Amygdala (tissue), 56 donors: ENCODE data around the gene BSPH1.
"Not testable (repeated sequence)": the region's sequence is repeated elsewhere in the genome, so short reads cannot be mapped to it uniquely, and the experiment has no call there.

Source experiments
- DNase-seq, 56 donors: peaks; one replicate each; lab custom pipeline; 2025; lab: John Stamatoyannopoulos, UW

The BSPH1 gene

DNA sequence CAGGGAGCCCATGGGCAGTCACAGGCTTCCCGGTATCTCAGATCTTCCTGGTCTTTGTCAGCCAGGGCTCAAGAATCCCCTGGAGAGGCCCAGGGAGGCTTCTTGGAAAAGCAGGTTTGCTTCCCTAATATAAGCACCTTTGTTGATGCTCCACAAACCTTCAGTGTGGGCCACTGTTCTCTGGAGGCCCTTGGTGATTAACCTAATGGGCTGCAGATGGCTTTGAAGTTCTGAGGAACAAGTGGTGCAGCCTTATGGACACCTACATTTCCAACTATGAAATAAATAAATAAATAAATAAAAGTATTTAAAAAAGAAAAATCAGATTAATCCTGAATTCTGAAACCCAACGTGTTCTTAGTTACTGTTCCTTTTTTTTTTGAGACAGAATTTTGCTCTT is at the start of gene BSPH1:
TSS of gene BSPH1 (minus strand) at position 101 of the 400 bp plus-strand sequence. CDS start at position 12, 89 bp downstream.
- DNase-seq = no peak

DNA sequence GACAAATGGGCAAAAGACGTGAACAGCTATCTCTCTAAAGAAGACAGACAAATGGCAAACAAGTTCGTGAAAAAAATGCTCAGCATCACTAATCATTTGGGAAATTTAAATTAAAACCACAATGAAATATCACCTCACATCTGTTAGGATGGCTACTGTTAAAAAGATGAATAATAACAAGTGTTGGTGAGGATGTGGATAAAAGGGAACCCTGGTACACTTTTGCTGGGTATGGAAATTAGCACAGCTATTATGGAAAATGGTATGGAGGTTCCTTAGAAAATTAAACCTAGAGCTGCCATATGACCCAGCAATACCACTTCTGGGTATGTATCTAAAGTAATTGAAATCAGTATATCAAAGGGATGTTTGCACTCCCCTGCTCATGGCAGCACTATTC is 44.8 kb upstream of the BSPH1 start:
- DNase-seq = no peak

GRCh38 chr19:48033604-48034003 is 41.6 kb upstream of the BSPH1 start:
- no peak for DNase-seq

- DNase-seq = no peak
These were observed 38.1 kb upstream of the BSPH1 start for GRCh38 chr19:48030073-48030472.

GRCh38 chr19:48029431-48029830 is 37.5 kb upstream of the BSPH1 start:
- DNase-seq = no peak

DNA sequence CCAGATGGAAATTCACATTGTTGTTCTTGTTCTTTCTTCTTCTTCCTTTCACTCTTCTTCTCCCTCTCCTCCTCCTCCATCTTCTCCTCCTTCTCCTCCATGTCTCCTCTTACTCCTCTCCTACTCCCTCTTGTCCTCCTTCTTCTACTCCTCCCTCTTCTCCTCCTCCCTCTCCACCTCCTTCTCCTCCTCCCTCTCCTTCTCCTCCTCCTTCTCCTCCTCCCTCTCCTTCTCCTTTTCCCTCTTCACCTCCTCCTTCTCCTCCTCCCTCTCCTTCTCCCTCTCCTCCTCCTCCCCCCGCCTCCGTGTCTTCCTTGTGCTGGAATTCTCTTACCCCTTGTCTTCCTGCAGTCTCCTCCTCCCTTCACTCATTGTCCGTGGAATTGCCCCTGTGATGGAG is 33.5 kb upstream of the BSPH1 start:
- no peak for DNase-seq

- DNase-seq = no peak
These were observed 31.5 kb upstream of the BSPH1 start for GRCh38 chr19:48023518-48023917.

DNA sequence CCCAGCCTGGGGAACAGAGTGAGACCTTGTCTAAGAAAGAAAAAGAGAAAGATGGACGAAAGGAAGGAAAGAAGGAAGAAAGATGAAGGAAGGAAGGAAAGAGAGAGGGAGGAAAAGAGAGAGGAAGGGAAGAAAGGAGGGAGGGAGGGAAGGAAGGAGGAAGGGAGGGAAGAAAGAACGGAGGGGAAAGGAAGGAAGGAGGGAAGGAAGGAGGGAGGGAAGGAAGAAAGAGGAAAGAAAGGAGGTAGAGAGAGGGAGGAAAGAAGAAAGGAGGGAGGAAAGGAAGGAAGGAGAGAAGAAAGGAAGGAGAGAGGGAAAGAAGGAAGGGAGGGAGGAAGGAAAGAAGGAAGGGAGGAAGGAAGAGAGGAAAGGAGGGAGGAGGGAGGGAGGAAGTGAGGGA is 31.0 kb upstream of the BSPH1 start:
- DNase-seq = no peak

DNA sequence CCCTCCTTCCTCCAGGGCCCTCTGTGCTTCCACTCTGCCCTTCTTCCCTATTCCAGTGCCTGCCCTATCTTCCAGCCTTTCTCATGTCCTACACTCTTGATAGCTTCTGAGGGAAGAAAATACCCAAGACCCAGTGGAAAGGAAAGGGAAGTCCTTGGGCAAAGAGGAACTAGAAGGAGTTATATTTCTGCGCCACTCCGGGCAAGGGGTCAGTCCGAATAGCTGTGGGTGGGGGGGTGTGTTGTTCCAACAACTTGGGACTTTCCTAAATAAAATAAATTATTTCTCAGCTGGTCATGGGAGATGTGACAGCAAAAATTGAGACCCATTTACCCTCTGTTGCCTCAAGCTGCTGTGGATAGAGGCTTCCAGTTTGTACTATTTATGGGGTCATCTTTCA is 28.7 kb upstream of the BSPH1 start:
- no peak for DNase-seq

DNA sequence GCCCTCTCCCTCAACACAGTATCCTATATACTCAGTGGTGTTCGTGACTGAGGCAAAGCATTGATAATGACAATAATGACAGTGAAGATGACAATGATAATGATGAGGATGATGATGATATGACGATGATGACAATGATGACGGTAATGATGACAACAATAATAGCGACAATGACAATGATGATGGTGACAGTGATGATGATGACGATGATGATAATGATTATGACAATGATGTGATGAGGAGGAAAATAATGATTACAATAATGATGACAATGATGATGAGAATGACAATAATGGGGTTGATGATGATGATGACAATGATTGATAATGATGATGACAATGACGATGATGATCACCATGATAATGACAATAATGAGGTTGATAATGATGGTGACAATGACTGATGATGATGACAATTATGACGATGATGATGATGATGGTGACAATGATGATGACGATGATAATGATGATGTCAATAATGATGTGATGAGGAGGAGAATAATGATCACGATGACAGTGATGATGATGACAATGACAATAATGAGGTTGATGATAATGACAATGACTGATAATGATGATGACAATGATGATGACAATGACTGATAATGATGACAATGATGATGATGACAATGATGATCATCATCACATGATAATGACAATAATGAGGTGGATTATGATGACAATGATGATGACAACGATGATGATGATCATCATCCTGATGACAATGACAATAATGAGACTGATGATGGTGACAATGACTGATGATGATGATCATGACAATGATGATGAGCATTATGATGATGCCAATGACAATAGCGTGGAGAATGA is 19.2 kb upstream of the BSPH1 start:
- no peak for DNase-seq

DNA sequence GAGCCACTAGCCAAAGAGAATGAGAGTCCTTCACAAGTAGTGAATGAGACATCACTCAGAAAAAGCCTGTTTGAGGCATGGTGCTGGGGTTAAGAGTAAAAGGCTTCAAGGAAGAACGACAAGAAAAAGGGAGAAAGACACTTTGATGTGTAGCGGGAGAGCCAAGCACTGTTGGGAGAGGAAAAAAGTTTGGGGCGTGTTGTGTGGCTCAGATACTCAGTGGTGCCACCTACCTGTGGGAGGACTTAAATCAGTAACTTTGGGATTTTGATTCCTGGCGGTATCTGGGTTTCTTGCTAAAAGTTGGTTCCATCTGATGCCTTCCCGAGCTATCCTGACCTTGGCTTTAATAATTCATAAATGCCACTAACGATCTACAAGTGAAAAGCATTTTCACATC is 14.8 kb upstream of the BSPH1 start:
- DNase-seq = no peak

DNA sequence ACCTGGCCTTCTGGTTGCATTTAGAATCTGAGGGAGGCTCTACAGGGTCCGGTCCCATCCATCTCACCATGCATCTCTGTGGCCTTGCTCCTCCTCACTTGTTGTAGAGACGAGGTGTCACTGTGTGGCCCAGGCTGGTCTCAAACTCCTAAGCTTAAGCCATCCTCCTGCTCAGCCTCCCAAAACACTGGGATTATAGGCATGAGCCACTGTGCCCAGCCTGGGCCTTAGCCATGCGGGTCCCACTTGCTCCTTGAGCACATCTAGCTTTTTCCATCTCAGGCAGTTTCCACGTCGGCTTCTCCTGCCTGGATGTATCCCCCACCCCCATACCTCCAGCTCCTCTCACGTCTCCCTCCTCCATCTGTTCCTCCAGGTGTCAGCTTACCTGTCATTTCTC is 12.3 kb upstream of the BSPH1 start:
- no peak for DNase-seq

DNA sequence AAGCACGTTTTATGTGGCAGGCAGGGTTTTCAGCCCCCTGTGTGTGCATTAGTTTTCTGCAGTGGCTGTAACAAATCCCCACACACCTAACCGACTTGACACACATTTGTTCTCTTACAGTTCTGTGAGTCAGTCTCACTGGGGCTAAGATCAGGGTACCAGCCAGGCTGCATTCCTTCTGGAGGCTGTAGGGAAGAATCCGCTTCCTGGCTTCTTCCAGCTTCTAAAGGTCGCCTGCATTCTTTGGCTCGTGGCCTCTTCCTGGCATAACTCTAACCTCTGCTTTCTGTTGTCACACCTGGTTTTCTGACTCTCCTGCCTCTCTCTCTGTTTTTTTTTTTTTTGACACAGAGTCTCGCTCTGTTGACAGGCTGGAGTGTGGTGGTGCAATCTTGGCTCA is 8.9 kb upstream of the BSPH1 start:
- no peak for DNase-seq

DNA sequence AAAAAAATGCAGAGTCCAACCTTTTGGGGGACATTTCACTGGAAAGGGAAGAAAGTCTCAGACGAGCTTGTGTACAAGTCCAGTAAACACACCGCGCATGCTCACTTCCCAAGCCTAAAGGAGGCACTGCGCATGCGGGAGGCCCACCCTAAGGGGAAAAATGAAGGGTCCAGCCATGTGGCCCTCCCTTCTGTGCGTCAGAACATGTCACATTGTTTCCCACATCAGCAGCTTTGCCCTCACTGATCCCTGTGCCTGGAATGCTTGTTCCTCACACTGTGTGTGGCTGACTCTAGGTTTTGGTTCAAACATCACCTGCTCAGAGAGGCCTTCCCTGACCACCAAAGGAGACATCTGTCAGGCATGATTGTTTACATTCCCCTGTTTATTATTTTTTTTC is 6.8 kb upstream of the BSPH1 start:
- DNase-seq = no peak

GRCh38 chr19:47996230-47996727 is 4.3 kb upstream of the BSPH1 start:
- no peak for DNase-seq

GRCh38 chr19:47994209-47994802 is 2.3 kb upstream of the BSPH1 start, which contains the start of gene ELSPBP1:
Gene ELSPBP1 (plus strand): TSS chr19:47994632. CDS start chr19:48008668, 14,036 bp downstream.
- DNase-seq = no peak

DNA sequence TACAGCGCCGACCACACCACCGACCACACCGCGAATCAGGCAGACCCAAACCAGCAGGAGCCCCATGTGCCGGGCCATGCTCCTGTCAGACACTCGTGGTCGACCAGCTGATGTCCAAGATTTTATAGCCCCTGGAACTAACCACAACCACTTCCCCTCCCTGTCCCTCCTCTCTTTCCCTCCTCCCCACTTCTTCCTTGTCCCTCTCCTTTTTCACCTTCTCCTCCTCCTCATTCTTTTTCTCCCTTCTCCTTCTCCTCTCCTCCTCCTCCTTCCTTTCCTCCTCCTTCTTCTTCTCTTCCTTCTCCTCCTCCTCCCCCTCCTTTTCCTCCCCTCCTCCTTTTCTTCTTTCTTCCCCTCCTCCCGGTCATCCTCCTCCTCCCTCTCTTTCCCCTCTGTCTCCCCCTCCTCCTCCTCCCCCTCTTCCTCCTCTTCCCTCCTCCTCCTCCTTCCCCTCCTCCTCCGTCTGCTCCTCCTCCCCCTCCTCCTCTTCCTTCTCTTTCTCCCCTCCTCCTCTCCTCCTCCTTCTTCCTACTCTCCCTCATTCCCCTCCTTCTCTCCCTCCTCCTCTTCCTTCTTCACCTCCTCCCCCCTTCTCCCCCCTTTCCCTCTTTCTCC is 670 bp downstream of the BSPH1 start:
- no peak for DNase-seq

GRCh38 chr19:47973529-47973928 is 18.4 kb downstream of the BSPH1 start:
- DNase-seq = no peak

DNA sequence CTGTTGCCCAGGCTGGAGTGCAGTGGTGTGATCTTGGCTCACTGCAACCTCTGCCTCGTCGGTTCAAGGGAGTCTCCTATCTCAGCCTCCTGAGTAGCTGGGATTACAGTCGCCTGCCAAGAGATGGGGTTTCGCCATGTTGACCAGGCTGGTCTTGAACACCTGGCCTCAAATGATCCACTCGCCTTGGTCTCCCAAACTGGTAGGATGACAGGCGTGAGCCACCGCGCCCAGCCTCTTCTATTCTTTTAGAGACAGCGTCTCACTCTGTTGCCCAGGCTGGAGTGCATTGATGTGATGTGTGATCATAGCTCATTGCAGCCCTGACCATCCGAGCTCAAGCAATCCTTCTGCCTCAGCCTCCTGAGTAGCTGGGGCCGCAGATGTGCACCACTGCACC is 36.0 kb downstream of the BSPH1 start:
- DNase-seq = not testable (repeated sequence)

DNA sequence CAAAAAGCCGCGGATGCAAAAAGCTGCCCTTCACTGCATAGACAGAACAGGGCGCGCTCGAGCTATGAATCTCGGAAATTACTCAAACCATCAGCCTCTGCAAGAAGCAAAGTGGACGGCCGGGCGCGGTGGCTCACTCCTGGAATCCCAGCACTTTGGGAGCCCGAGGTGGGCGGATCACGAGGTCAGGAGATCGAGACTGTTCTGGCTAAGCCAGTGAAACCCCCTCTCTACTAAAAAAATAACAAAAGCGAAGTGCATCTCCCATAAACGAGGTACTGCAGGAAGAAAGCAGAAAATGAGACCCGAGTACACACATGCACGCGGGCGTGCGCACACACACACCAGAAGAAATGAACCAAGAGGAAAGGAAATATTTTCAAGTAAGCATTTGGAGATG is 39.8 kb downstream of the BSPH1 start:
- not testable (repeated sequence) for DNase-seq

DNA sequence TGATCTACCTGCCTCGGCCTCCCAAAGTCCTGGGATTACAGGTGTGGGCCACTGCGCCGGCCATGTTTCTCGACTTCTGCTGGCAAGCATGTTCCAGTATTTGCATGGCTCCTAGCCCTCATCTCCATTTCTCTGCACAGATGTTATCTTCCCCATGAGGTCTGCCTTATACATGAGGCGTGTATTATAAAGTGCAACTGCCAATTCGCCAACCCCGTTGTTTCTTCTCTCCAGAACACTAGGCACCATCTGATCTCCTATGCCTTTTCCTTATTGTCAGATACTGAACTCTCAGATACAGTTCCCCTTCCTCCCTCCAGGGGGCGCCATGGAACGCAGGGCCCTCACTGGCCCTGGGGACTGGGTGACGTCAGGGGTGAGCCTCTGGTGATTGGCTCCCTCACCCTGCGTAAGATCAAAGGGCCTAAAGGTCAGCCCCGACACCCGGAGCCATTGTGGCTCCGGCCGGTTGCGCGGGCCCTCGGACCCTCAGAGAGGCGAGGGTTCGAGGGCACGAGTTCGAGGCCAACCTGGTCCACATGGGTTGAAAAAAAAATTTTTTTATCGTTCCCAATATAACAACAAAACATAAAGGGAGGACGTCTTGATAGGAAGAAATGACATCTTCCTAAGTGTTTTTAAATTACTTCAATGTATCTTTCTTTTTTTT is 42.0 kb downstream of the BSPH1 start:
- DNase-seq = not testable (repeated sequence)
